PC-3 (cell line): Measurements from ENCODE around the gene ERCC3. TPM values are rescaled to one million over a fixed set of nuclear protein-coding genes. Genes with fewer than 3 reads are reported as not detected.

Experiments
- ATAC-seq: fragments of 200-7000 bp; cut with Tn5 transposase; 2 replicates; pipeline ENCODE4 v1.9.1; 2020; ENCODE audit warnings: mild to moderate bottlenecking, moderate library complexity
- BruUV-seq: library from RNA; stranded (reverse); fragments of 400-500 nt; replicated peaks from 2 replicates; lab custom pipeline; 2021; lab: Mats Ljungman, UMichigan
- CTCF ChIA-PET: fragments of 300-600 bp; sonication (Branson Sonifier 250); formaldehyde crosslinking; loops from one replicate; lab custom pipeline; 2022; ENCODE audit warnings: antibody characterized with exemption; lab: Charles Lee
- POLR2A ChIA-PET: fragments of 300-600 bp; sonication (Branson Sonifier 250); formaldehyde crosslinking; loops from one replicate; lab custom pipeline; 2022; ENCODE audit warnings: antibody characterized with exemption; ENCODE audit not compliant: unreplicated experiment; lab: Charles Lee
- DNase-seq: peaks from one replicate; pipeline ENCODE4 v3.0.0-alpha.2; 2015
- H2AFZ ChIP-seq: fragments of 300-600 bp; sonication (generic); 2 replicates; pipeline ENCODE4 v1.6.0; 2016; ENCODE audit warnings: antibody characterized with exemption, low read length
- H3F3A ChIP-seq: fragments of 300-600 bp; sonication (generic); one replicate; pipeline ENCODE4 v1.6.0; 2017; ENCODE audit warnings: antibody characterized with exemption, low read length, control low read depth, mild to moderate bottlenecking; ENCODE audit not compliant: unreplicated experiment
- H3K27ac ChIP-seq: fragments of 300-600 bp; sonication (generic); 2 replicates; pipeline ENCODE4 v1.5.1; 2016; ENCODE audit warnings: mild to moderate bottlenecking, low read length
- H3K27me3 ChIP-seq: fragments of 300-600 bp; sonication (generic); 2 replicates; pipeline ENCODE4 v1.6.1; 2016; ENCODE audit warnings: low read length, mixed read lengths
- H3K36me3 ChIP-seq: fragments of 300-600 bp; sonication (generic); 2 replicates; pipeline ENCODE4 v1.6.1; 2016; ENCODE audit warnings: low read depth, mixed run types, low read length, mixed read lengths
- H3K4me1 ChIP-seq: fragments of 300-600 bp; sonication (generic); 2 replicates; pipeline ENCODE4 v1.5.1; 2016; ENCODE audit warnings: low read length; ENCODE audit not compliant: insufficient read depth
- H3K4me2 ChIP-seq: fragments of 300-600 bp; sonication (generic); 2 replicates; pipeline ENCODE4 v1.6.0; 2016; ENCODE audit warnings: low read length
- H3K4me3 ChIP-seq: fragments of 300-600 bp; sonication (generic); 2 replicates; pipeline ENCODE4 v1.5.1; 2016; ENCODE audit warnings: mild to moderate bottlenecking, low read length, mixed read lengths
- H3K79me2 ChIP-seq: fragments of 300-600 bp; sonication (generic); 2 replicates; pipeline ENCODE4 v1.6.1; 2017; ENCODE audit warnings: low read length, mixed read lengths
- H3K9ac ChIP-seq: fragments of 300-600 bp; sonication (generic); 2 replicates; pipeline ENCODE4 v1.6.0; 2016; ENCODE audit warnings: mild to moderate bottlenecking, low read length
- H3K9me2 ChIP-seq: fragments of 300-600 bp; sonication (generic); replicated peaks from 2 replicates; pipeline ENCODE4 v1.6.1; 2016; ENCODE audit warnings: mixed run types, low read length, mixed read lengths
- H3K9me3 ChIP-seq: fragments of 300-600 bp; sonication (generic); 2 replicates; pipeline ENCODE4 v1.6.1; 2016; ENCODE audit warnings: low read length, mixed read lengths
- H4K20me1 ChIP-seq: fragments of 300-600 bp; sonication (generic); 2 replicates; pipeline ENCODE4 v1.6.1; 2016; ENCODE audit warnings: low read length, mixed read lengths
- EZH2 ChIP-seq: fragments of 300-600 bp; sonication (generic); IDR thresholded peaks from one replicate; pipeline ENCODE4 v1.6.1; 2017; ENCODE audit warnings: antibody characterized with exemption, mild to moderate bottlenecking, low read length; ENCODE audit not compliant: unreplicated experiment
- EZH2phosphoT487 ChIP-seq: fragments of 300-600 bp; sonication (generic); IDR thresholded peaks from 2 replicates; pipeline ENCODE4 v1.6.1; 2018; ENCODE audit warnings: mild to moderate bottlenecking, antibody characterized with exemption, low read length, borderline replicate concordance
- intact Hi-C: fragments of 100-400 bp; cut with micrococcal nuclease; formaldehyde crosslinking; loops from 2 replicates; pipeline ENCODE4 v1.9.0; 2023
- total RNA-seq: library from RNA; depleted of rRNA; stranded (reverse); fragments of >200 nt; gene quantifications from 2 replicates; pipeline ENCODE4 v1.2.3, GENCODE V29; 2014
- TF ChIP-seq, protein P1 (sequence below): fragments of 300-600 bp; sonication (generic); conservative IDR thresholded peaks from 2 replicates; pipeline ENCODE4 v1.5.1; 2017; ENCODE audit warnings: antibody characterized with exemption, low read depth, mild to moderate bottlenecking, low read length

The ERCC3 gene
- total RNA-seq, 1 experiment from 2014 or later, result 39.0 TPM

DNA sequence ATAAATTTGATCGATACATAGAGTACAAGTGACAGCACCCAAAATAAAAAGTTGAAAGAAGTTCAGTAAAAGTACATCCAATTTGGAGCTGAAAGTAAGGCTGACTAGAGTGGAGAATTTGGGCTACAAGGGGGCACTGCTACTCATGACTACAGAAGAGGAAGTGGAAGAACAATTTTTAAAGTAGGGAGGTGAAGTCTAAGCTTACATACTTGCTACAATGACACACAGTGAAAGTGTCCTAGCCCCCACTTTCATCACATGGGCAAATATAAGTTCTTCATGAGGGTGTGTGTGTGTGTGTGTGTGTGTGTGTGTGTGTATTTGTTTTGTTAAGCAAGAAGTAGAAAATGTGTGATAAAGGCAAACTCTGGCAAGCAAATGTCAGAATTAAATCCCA, 48.2 kb upstream of the ERCC3 start:
- POLR2A ChIA-PET, result no interaction called here
- Histone ChIP-seq H3K9me3 (no peaks in the 10 kb centered on the region), H3K79me2 (peaks cover 38% of the 10 kb centered on the region), H3K36me3 (peaks cover 13% of the 10 kb centered on the region), H3K27me3 (no peaks in the 10 kb centered on the region), H3K4me3 (no peak overlapping the region), H2AFZ (no peak overlapping the region), H4K20me1 (no peaks in the 10 kb centered on the region), H3F3A (no peaks in the 10 kb centered on the region), H3K9me2 (no peaks in the 10 kb centered on the region), H3K4me2 (no peak overlapping the region), H3K4me1 (no peaks in the 10 kb centered on the region), H3K27ac (no peak overlapping the region), H3K9ac (no peak overlapping the region)
- no peak for ATAC-seq
- BruUV-seq, result no TSS peak
- no peak for DNase-seq
- CTCF ChIA-PET, result no interaction called here
- no peak for TF ChIP-seq EZH2
- no peak for TF ChIP-seq EZH2phosphoT487
- TF ChIP-seq, protein P1, sequence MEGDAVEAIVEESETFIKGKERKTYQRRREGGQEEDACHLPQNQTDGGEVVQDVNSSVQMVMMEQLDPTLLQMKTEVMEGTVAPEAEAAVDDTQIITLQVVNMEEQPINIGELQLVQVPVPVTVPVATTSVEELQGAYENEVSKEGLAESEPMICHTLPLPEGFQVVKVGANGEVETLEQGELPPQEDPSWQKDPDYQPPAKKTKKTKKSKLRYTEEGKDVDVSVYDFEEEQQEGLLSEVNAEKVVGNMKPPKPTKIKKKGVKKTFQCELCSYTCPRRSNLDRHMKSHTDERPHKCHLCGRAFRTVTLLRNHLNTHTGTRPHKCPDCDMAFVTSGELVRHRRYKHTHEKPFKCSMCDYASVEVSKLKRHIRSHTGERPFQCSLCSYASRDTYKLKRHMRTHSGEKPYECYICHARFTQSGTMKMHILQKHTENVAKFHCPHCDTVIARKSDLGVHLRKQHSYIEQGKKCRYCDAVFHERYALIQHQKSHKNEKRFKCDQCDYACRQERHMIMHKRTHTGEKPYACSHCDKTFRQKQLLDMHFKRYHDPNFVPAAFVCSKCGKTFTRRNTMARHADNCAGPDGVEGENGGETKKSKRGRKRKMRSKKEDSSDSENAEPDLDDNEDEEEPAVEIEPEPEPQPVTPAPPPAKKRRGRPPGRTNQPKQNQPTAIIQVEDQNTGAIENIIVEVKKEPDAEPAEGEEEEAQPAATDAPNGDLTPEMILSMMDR, result no peak
- intact Hi-C loops, result no loop called here

DNA sequence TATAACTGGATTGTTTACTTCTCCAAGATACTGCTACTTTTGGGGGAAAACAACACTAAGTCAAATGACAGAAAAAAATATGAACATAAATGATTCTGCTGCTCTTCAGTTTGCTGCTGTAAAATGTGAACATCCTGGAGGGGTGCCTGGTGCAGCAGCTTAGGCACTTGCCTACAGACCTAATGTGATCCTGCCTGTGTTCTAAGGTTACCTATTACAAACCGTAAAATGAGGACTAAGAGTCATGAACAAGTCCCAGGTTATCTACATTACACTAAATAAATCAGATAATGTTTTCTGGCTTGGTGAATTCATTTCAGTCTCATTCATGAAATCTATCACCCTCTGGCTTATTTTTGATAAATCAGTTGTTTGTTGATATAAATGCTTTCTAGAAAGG, 38.4 kb upstream of the ERCC3 start:
- no peak for DNase-seq
- no peak overlapping the region for H3K27ac ChIP-seq
- H3K27me3 ChIP-seq, result no peaks in the 10 kb centered on the region
- POLR2A ChIA-PET, result no interaction called here
- no peak overlapping the region for H3K4me2 ChIP-seq
- H3K79me2 ChIP-seq, result no peaks in the 10 kb centered on the region
- H3K9me3 ChIP-seq, result no peaks in the 10 kb centered on the region
- peaks cover 4% of the 10 kb centered on the region; the same call in 1 of the 2 replicates for H3K36me3 ChIP-seq
- intact Hi-C loops, result no loop called here
- no peaks in the 10 kb centered on the region for H3K9me2 ChIP-seq
- no TSS peak for BruUV-seq
- no peaks in the 10 kb centered on the region for H3F3A ChIP-seq
- TF ChIP-seq EZH2phosphoT487 (no peak), EZH2 (no peak)
- TF ChIP-seq, protein P1, result no peak
- CTCF ChIA-PET, result no interaction called here
- no peak overlapping the region for H3K4me3 ChIP-seq
- no peaks in the 10 kb centered on the region for H4K20me1 ChIP-seq
- H3K9ac ChIP-seq, result no peak overlapping the region
- H3K4me1 ChIP-seq, result no peaks in the 10 kb centered on the region
- no peak for ATAC-seq
- no peak overlapping the region for H2AFZ ChIP-seq

DNA sequence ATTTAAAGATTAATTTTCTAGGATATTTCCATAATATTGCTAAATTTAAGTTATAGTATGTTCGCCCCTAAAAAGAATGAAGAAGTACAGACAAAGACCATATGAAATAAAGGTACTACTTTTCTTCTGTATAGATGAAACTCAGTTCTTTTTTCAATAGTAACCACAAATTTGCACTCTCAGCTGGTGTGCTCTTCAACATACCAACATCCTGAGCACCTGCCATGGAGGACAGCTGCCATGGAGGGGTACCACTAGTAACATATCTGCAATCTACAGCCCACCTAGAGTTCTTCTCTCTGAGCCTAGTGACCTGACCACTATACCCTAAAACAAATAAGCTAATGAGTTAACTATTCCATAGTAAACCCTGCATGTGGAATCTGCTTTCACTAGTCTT, 36.8 kb upstream of the ERCC3 start:
- H2AFZ ChIP-seq, result no peak overlapping the region
- no peaks in the 10 kb centered on the region for H3K9me3 ChIP-seq
- no TSS peak for BruUV-seq
- intact Hi-C loops, result no loop called here
- ATAC-seq (no peak), DNase-seq (no peak)
- H3K36me3 ChIP-seq, result peaks cover 4% of the 10 kb centered on the region; the same call in 1 of the 2 replicates
- H3K4me2 ChIP-seq, result no peak overlapping the region
- H3K9me2 ChIP-seq, result no peaks in the 10 kb centered on the region
- H3K4me1 ChIP-seq, result no peaks in the 10 kb centered on the region
- no peaks in the 10 kb centered on the region for H3F3A ChIP-seq
- ChIA-PET CTCF (no interaction called here), POLR2A (no interaction called here)
- no peaks in the 10 kb centered on the region for H3K79me2 ChIP-seq
- H4K20me1 ChIP-seq, result no peaks in the 10 kb centered on the region
- TF ChIP-seq, protein P1, result no peak
- no peak for TF ChIP-seq EZH2phosphoT487
- no peak for TF ChIP-seq EZH2
- no peak overlapping the region for H3K9ac ChIP-seq
- no peak overlapping the region for H3K27ac ChIP-seq
- no peak overlapping the region for H3K4me3 ChIP-seq
- no peaks in the 10 kb centered on the region for H3K27me3 ChIP-seq
